HG03060 (cell line): ENCODE data around the gene ZSWIM4.

Source experiments
- ATAC-seq: cut with Tn5 transposase; IDR thresholded peaks from one replicate; pipeline ENCODE4 v1.9.1; 2021; ENCODE audit warnings: low read depth, moderate number of reproducible peaks; ENCODE audit not compliant: unreplicated experiment

ZSWIM4 gene

DNA sequence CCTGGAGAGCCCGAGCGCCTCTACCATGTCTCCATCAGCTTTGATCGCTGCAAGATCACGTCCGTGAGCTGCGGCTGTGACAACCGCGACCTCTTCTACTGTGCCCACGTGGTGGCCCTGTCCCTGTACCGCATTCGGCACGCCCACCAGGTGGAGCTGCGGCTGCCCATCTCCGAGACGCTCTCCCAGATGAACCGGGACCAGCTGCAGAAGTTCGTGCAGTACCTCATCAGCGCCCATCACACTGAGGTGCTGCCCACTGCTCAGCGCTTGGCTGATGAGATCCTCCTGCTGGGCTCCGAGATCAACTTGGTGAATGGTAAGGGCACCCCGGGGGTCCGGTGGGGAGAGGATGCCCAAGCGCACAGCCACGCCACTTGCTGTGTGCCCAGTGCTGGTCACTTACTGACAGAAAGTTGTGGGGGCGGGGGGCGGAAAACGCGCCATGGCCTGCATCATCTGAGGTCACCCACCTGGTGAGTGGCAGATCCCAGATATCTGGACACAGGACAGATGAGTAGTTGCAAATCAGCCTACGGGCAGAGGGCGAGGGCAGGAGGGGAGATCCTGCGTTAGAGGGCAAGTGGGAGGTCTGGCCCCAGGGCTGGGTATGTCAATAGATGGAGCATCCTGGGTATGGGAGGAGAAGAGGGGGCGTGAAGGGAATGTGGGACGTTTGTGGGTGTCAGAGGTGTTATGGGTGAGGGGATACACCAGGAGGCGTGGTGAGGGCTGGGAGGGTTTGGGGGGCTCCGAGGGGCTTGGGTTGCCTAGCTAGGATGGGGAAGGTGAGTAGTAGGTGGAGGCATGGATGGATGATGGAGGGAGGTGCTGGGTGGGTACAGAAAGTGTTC lies 9.8 kb downstream of the ZSWIM4 start:
- ATAC-seq: no peak

GRCh38 chr19:13806728-13807127 lies 11.5 kb downstream of the ZSWIM4 start:
- no peak for ATAC-seq

DNA sequence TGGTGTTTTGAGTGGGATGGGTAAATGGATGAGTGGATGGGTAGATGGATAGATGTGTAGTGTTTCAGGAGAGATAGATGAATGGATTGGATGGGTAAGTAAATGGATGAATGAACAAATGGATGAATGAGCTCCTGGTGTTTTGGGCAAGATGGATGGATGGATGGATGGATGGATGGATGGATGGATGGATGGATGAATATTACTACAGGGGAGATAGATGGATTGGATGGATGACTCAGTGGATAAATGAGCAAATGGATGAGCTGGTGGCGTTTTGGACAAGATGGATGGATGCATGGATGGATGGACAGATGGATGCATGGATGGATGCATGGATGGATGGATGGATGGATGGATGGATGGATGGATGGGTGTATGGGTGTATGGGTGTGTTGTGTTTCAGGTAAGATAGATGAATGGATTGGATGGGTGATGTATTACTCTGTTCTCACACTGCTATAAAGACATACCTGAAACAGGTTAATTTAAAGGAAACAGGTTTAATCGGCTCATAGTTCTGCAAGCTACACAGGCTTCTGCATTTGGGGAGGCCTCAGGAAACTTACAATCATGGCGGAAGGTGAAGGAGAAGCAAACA lies 12.3 kb downstream of the ZSWIM4 start:
- no peak for ATAC-seq

GRCh38 chr19:13808856-13809255 lies 13.6 kb downstream of the ZSWIM4 start:
- ATAC-seq: no peak

DNA sequence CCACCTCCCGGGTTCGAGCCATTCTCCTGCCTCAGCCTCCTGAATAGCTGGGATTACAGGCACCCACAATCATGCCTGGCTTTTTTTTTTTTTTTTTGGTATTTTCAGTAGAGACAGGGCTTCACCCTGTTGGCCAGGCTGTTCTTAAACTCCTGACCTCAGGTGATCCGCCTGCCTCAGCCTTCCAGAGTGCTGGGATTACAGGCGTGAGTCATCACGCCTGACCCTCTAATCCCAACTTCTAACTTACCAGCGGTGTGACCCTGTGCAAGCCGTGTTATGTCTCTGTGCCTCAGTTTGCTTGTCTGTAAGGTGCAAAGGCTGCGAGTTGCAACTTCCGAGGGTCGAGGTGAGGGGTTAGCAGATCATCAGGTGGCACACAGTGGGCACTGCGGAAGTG lies 17.3 kb downstream of the ZSWIM4 start:
- no peak for ATAC-seq

DNA sequence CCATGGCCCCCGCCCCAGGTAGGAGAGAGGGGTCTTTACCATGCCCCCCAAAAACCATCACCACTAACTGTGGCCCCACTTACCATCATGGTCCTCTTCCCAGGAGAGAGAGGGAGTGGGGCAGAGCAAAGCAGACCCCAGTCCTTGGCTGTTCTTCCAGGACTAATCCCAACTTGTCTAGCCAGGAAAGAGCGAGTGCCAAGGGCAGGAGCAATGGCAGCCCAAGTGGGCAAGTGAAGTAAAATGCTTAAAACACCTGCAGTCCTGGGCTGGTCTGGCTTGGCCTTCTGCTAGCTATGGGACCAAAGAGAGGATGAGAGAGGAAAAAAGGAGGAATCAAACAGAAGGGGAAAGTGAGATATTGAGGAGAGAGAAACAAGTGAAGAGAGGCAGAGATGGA lies 17.9 kb downstream of the ZSWIM4 start:
- no peak for ATAC-seq

GRCh38 chr19:13814550-13814949 lies 19.3 kb downstream of the ZSWIM4 start:
- ATAC-seq: no peak

DNA sequence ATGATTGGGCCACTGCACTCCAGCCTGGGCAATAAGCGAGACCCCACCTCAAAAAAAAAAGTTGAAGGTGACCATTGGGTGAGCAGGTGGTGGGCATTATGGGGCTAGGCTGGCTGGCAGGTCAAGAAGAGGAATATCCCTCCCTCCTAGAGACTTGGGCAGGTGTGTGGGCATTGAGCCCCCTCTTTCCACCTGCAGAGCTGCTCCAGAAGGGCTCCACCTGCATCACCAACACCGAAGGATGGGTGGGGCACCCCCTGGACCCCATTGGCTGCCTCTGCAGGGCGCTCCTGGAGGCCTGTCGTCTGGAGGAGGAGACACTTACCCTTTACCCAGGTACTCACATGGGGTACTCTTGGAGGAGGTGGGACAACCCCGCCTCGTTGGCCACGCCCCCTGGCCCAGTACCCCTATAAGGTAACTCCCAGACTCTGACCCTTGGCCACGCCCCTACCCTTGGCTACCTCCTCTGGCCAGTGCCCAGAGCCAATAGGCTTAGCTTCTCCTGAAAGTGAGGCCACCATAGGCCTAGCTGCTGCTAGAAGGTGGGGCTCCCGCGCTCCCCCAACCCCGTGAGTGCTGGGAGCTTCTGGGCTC lies 21.9 kb downstream of the ZSWIM4 start:
- ATAC-seq: no peak

DNA sequence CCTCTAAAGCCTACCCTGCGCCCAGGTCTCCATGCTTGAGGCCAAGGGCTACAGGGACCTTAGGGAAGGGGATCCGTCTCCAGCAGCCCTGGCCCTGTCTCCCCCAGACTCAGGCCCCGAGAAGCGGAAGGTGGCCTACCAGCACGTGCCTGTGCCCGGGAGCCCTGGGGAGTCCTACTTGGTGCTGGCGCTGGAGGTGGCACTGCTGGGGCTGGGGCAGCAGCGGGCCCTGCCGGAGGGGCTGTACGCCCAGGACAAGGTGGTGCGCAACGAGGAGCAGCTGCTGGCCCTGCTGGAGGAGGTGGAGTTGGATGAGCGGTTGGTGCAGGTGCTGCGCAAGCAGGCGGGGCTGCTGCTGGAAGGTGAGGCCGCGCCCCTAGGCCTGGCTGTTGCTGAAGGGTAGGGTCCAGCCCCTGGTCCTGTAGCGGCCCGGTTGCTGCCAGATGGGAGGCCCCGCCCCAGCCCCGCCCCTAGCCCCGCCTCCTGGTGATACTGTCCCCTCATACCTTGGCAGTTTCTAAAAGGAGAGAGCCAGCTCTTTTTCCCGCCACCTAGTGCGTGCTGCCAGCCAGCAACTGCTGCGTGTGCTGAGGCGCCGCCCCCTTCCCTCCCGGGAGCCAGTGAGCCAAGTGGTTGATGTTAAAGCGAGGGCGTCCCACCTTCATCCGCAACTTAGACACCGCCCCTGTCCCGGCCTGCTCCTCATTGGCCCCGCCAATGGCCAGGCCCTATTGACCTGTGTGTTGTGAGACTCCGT lies 22.6 kb downstream of the ZSWIM4 start:
- no peak for ATAC-seq

DNA sequence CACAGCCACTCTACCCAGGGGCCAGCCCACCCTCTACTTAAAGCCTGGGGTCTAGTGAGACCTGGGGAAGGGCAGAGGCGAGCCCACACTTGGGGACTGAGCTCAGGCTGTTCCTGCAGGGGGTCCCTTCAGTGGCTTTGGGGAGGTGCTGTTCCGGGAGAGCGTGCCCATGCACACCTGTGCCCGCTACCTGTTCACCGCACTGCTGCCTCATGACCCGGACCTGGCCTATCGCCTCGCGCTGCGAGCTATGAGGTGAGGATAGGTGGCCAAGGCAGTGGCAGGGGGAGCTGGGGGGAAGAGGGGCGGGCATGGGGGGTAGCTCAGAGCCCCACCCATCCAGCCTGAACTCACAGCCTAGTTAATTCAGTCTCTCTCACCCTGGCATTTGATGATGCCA lies 24.0 kb downstream of the ZSWIM4 start:
- ATAC-seq: no peak

DNA sequence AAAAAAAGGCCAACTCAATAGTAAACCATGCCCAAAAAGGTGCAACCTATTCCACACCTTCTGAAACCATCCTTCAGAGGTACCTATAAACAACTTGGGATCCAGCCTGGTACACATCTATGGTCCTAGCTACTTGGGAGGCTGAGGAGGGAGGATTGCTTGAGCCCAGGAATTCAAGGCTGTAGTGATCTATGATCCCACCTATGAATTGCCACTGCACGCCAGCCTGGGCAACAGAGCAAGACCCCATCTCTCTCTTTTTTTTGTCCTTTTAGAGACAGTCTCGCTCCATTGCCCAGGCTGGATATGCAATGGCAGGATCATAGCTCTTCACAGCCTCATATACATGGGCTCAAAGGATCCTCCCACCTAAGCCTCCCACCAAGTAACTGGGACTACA lies 26.0 kb downstream of the ZSWIM4 start:
- ATAC-seq: no peak

GRCh38 chr19:13823256-13823655 lies 28.0 kb downstream of the ZSWIM4 start:
- ATAC-seq: no peak

DNA sequence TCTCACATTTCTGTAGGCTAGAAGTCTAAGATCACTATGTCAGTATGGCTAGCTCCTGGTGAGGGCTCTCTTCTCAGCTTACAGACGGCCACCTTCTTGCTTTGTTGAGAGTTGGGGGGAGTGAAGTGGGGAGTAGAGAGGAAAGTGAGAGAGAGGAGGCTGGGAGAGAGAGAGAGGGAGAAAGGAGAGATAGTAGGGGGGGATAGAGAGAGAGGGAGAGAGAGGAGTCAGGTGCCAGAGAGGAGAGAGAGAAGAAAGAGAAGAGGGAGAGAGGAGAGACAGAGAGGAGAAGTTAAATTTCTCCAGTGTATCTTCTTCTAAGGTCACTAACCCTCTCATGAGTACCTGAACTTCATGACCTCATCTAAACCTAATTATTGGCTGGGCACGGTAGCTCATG lies 28.7 kb downstream of the ZSWIM4 start:
- no peak for ATAC-seq

DNA sequence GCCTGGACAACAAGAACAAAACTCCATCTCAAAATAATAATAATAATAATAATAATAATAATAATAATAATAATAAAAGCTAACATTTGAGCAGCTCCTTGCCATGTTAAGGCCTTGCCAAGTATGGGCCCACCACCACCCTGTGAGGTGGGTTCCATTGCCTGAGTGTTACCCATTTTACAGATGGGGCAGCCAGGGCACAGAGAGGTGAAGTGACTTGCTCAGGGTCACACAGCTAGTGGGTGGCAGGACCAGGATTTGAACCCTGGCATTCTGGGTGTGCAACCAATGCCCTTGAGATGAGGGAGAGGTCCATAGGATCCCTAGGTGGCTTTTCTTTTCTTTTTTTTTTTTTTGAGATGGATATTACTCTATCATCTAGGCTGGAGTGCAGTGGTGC lies 29.5 kb downstream of the ZSWIM4 start:
- no peak for ATAC-seq

DNA sequence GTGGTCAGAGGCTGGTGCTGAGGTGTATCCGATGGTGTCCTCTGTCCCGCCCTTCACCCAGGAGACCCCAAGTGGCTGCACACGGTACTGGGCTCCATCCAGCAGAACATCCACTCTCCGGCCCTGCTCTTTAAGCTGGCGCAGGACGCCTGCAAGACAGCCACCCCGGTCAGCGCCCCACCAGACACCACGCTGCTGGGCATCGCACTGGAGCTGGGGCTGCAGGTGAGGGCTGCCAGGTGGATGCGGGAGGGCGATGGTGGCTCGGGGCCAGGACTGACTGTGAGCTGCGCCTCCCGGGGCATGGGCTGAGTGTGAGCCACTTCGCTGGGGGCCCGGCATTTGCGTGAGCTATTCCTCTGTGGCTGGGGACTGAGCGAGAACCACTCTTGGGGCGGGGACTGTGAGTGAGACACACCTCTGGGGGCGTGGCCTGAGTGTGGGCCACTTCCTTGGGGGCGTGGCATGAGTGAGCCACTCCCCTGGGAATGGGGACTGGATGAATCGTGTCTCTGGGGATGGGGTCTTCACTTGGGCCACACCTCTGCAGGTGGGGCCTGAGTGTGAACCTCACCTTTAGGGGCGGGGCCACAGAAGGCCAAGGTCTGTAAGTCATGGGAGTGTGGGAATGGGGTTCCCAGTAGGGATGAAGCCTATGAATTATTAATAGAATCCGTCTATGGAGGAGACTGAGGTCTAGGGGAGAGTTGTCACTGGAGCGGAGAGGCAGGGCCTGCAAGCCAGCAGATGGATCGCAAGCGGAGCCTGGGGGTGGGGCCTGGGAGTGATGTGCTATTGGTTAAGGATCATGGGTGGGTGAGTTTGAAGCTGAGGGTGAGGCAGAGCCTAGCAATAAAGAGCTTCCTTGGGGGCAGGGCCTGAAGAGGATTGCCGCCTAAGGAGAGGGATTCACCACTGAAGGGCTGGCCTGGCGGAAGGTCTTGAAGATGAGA lies 30.5 kb downstream of the ZSWIM4 start:
- ATAC-seq: no peak

DNA sequence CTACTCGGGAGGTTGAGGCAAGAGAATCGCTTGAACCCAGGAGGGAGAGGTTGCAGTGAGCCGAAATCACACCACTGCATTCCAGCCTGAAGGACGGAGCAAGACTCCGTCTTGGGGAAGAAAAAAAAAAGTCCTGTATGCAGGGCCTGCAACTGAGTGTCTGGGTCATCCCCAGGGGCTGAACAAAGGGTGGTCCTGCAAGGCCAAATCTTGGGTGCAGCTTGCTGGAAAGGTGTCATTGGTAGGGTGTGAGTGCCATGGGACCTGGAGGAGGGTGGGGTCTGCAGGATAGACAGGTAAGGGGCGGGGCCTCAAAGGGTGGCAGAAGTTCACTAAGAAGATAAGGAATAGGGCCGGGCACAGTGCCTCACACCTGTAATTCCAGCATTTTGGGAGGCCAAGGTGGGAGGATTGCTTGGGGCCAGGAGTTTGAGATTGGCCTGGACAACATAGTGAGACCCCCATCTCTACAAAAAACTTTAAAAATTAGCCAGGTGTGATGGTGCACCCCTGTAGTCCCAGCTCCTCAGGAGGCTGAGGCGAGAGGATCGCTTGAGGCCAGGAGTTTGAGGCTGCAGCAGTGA lies 31.5 kb downstream of the ZSWIM4 start:
- no peak for ATAC-seq

DNA sequence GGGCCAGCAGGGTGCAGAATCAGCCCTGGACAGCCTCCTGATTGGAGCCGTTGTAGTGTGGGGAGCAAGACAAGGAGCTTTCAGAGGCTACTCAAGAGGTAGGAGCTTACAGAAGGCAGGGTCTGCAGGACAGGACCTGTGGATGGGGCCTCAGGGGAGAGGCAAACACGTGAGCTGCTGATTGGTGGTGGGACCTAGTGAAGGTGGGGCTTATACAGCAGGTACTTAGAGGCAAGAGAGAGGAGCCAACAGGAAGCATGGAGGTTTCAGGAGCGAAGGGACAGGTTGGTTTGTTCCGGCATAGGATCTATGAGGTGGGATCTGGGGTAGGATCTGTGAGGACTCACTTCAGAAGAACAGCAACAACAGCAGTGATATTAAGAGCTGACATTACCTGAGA lies 32.4 kb downstream of the ZSWIM4 start:
- ATAC-seq: no peak

- ATAC-seq: no peak
Observed at GRCh38 chr19:13830114-13830740, 35.0 kb downstream of the ZSWIM4 start.
